K562 (cell line): ENCODE results near the gene CAPZB.

ENCODE experiments used
- CBX8 ChIP-seq: fragments of 200-600 bp; sonication (generic); IDR thresholded peaks from 2 replicates; pipeline ENCODE4 v1.6.1; 2012; ENCODE audit warnings: borderline replicate concordance, mixed run types, low read depth, mild to moderate bottlenecking, moderate library complexity, mixed read lengths, low read length, control low read depth, inconsistent platforms; ENCODE audit not compliant: poor library complexity, severe bottlenecking; ENCODE audit errors: extremely low read depth
- CCAR2 ChIP-seq: fragments of 200-400 bp; formaldehyde crosslinking; IDR thresholded peaks from 2 replicates; pipeline ENCODE4 v1.6.1; 2017; ENCODE audit warnings: mild to moderate bottlenecking, low read depth, low read length
- EZH2 ChIP-seq: IDR thresholded peaks from 2 replicates; pipeline ENCODE4 v1.6.1; 2012; ENCODE audit warnings: low read depth, mild to moderate bottlenecking, inconsistent platforms, low read length, borderline replicate concordance
- FOS ChIP-seq: IDR thresholded peaks from 3 replicates; pipeline ENCODE4 v1.6.1; 2011; ENCODE audit not compliant: insufficient read length; ENCODE audit errors: extremely low read depth
- HNRNPL ChIP-seq: fragments of 200-400 bp; formaldehyde crosslinking; IDR thresholded peaks from 2 replicates; pipeline ENCODE4 v1.6.1; 2017; ENCODE audit warnings: low read depth, mild to moderate bottlenecking, low read length
- HSF4 ChIP-seq: fragments of 250-450 bp; sonication (Bioruptor Pico); IDR thresholded peaks from 2 replicates; pipeline ENCODE4 v2.1.2; 2022; ENCODE audit warnings: mild to moderate bottlenecking, moderate library complexity, borderline replicate concordance
- POLR2A ChIP-seq: fragments of 450-650 bp; conservative IDR thresholded peaks from 2 replicates; pipeline ENCODE4 v1.6.1; 2016
- RCOR1 ChIP-seq, 2 experiments: IDR thresholded peaks; 2 replicates each; pipeline ENCODE4 v1.6.1; 2012; ENCODE audit warnings: low read depth in 2 of 2, low read length in 2 of 2, borderline replicate concordance in 1 of 2, improper control_type of control experiment in 1 of 2
- ZBTB17 ChIP-seq: fragments of 450-650 bp; formaldehyde crosslinking; IDR thresholded peaks from 2 replicates; pipeline ENCODE4 v1.4.0; 2020; ENCODE audit warnings: mild to moderate bottlenecking
- ZNF77 ChIP-seq: fragments of 250-450 bp; sonication (Bioruptor Pico); IDR thresholded peaks from 2 replicates; pipeline ENCODE4 v1.5.0; 2020
- TF ChIP-seq, protein P1 (sequence below), 3 experiments: IDR thresholded peaks in 2 of 3; conservative IDR thresholded peaks in 1 of 3; 2 replicates each; pipeline ENCODE4 v1.5.1; 2011 to 2012; ENCODE audit warnings: low read length in 3 of 3, mild to moderate bottlenecking in 3 of 3, control low read depth in 2 of 3, improper control_type of control experiment in 1 of 3, inconsistent platforms in 1 of 3, low read depth in 1 of 3, mixed read lengths in 1 of 3, moderate library complexity in 1 of 3; ENCODE audit not compliant: insufficient read depth in 2 of 3
- TF ChIP-seq, protein P2 (sequence below): IDR thresholded peaks from 3 replicates; pipeline ENCODE4 v1.6.1; 2011; ENCODE audit warnings: borderline replicate concordance, mild to moderate bottlenecking; ENCODE audit not compliant: insufficient read length, insufficient read depth
- TF ChIP-seq, protein P3 (sequence below): fragments of 200-800 bp; sonication (Bioruptor generic); IDR thresholded peaks from 2 replicates; pipeline ENCODE4 v1.6.1; 2016; ENCODE audit warnings: missing genetic modification characterization, missing compliant biosample characterization

DNA sequence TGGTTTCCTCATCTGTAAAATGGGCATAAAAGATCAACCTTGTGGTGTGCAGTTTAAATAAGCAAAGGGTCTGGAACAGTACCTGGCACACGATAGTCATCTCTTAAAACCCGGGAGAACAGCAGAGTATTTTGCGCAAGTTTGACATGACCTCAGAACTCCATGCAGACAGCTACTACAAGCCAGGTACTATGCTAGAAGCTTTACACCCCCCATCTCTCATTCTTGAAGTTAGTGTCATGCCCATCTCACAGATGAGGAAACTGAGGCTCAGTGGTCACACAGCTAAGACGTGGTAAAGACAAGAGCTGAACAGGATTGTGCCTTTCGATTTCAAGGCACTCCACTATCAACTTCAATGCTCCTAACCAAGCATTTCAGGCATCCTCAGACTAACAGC is 78.7 kb downstream of the CAPZB start:
- no peak for TF ChIP-seq ZBTB17 (CRISPR knock-in tag)
- TF ChIP-seq, protein P1, sequence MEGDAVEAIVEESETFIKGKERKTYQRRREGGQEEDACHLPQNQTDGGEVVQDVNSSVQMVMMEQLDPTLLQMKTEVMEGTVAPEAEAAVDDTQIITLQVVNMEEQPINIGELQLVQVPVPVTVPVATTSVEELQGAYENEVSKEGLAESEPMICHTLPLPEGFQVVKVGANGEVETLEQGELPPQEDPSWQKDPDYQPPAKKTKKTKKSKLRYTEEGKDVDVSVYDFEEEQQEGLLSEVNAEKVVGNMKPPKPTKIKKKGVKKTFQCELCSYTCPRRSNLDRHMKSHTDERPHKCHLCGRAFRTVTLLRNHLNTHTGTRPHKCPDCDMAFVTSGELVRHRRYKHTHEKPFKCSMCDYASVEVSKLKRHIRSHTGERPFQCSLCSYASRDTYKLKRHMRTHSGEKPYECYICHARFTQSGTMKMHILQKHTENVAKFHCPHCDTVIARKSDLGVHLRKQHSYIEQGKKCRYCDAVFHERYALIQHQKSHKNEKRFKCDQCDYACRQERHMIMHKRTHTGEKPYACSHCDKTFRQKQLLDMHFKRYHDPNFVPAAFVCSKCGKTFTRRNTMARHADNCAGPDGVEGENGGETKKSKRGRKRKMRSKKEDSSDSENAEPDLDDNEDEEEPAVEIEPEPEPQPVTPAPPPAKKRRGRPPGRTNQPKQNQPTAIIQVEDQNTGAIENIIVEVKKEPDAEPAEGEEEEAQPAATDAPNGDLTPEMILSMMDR (IDR thresholded peaks at IDR 0.05 in 2 of 3, conservative IDR thresholded peaks at IDR 0.05 in 1 of 3; ENCODE audit: insufficient read depth in 2 of 3, low read depth in 1 of 3, low read length in 3 of 3), result no peak
- TF ChIP-seq EZH2, result no peak
- no peak for TF ChIP-seq FOS
- TF ChIP-seq HSF4 (CRISPR knock-in tag), result no peak
- TF ChIP-seq CBX8, result no peak
- TF ChIP-seq, protein P2, sequence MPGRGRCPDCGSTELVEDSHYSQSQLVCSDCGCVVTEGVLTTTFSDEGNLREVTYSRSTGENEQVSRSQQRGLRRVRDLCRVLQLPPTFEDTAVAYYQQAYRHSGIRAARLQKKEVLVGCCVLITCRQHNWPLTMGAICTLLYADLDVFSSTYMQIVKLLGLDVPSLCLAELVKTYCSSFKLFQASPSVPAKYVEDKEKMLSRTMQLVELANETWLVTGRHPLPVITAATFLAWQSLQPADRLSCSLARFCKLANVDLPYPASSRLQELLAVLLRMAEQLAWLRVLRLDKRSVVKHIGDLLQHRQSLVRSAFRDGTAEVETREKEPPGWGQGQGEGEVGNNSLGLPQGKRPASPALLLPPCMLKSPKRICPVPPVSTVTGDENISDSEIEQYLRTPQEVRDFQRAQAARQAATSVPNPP, result no peak
- no peak for TF ChIP-seq HNRNPL
- peak in 1 of 2 experiments; percentile 31; a peak in 1 of 4 replicates for TF ChIP-seq RCOR1 (IDR thresholded peaks at IDR 0.05; ENCODE audit: borderline replicate concordance in 1 of 2, low read depth in 2 of 2, low read length in 2 of 2)
- no peak for TF ChIP-seq ZNF77
- TF ChIP-seq, protein P3, sequence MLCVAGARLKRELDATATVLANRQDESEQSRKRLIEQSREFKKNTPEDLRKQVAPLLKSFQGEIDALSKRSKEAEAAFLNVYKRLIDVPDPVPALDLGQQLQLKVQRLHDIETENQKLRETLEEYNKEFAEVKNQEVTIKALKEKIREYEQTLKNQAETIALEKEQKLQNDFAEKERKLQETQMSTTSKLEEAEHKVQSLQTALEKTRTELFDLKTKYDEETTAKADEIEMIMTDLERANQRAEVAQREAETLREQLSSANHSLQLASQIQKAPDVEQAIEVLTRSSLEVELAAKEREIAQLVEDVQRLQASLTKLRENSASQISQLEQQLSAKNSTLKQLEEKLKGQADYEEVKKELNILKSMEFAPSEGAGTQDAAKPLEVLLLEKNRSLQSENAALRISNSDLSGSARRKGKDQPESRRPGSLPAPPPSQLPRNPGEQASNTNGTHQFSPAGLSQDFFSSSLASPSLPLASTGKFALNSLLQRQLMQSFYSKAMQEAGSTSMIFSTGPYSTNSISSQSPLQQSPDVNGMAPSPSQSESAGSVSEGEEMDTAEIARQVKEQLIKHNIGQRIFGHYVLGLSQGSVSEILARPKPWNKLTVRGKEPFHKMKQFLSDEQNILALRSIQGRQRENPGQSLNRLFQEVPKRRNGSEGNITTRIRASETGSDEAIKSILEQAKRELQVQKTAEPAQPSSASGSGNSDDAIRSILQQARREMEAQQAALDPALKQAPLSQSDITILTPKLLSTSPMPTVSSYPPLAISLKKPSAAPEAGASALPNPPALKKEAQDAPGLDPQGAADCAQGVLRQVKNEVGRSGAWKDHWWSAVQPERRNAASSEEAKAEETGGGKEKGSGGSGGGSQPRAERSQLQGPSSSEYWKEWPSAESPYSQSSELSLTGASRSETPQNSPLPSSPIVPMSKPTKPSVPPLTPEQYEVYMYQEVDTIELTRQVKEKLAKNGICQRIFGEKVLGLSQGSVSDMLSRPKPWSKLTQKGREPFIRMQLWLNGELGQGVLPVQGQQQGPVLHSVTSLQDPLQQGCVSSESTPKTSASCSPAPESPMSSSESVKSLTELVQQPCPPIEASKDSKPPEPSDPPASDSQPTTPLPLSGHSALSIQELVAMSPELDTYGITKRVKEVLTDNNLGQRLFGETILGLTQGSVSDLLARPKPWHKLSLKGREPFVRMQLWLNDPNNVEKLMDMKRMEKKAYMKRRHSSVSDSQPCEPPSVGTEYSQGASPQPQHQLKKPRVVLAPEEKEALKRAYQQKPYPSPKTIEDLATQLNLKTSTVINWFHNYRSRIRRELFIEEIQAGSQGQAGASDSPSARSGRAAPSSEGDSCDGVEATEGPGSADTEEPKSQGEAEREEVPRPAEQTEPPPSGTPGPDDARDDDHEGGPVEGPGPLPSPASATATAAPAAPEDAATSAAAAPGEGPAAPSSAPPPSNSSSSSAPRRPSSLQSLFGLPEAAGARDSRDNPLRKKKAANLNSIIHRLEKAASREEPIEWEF, result no peak
- no peak for TF ChIP-seq POLR2A
- TF ChIP-seq CCAR2, result no peak
